Astrocyte of the spinal cord (primary cell): ENCODE results near the gene CADPS.

ENCODE experiments used
- DNase-seq: peaks from one replicate; pipeline ENCODE4 v3.0.0; 2011; ENCODE audit warnings: low read depth, low spot score
- H3K4me3 ChIP-seq: 2 replicates; pipeline ENCODE4 v1.5.1; 2011; ENCODE audit warnings: low read depth, mild to moderate bottlenecking, low read length, moderate library complexity
- in situ Hi-C: cut with HindIII; loops from 2 replicates; pipeline ENCODE4 v1.10.0; 2017; ENCODE audit warnings: low sequenced_read_pairs
- TF ChIP-seq, protein P1 (sequence below): IDR thresholded peaks from 2 replicates; pipeline ENCODE4 v1.5.1; 2012; ENCODE audit warnings: low read depth, mild to moderate bottlenecking, low read length, inconsistent platforms

Gene CADPS

DNA sequence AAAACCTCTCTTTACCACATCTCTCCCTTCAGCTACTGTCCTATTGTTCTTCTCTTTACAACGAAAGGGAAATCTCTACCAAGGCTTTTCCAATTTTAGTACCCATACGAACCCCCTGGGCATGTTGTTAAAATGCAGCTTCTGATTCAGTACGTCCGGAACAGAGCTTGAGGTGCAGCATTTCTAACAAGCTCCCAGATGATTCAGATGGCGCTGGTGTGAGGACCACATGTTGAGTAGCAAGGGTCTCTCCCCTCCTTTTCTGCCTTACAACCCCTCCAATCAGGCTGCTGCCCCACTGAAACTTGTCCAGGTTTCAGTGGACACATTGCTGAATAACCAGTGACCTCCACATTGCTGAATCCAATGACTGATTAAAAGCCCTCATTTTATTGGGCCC, 324.8 kb downstream of the CADPS start:
- DNase-seq, result no peak
- in situ Hi-C loops, result no loop called here
- TF ChIP-seq, protein P1, sequence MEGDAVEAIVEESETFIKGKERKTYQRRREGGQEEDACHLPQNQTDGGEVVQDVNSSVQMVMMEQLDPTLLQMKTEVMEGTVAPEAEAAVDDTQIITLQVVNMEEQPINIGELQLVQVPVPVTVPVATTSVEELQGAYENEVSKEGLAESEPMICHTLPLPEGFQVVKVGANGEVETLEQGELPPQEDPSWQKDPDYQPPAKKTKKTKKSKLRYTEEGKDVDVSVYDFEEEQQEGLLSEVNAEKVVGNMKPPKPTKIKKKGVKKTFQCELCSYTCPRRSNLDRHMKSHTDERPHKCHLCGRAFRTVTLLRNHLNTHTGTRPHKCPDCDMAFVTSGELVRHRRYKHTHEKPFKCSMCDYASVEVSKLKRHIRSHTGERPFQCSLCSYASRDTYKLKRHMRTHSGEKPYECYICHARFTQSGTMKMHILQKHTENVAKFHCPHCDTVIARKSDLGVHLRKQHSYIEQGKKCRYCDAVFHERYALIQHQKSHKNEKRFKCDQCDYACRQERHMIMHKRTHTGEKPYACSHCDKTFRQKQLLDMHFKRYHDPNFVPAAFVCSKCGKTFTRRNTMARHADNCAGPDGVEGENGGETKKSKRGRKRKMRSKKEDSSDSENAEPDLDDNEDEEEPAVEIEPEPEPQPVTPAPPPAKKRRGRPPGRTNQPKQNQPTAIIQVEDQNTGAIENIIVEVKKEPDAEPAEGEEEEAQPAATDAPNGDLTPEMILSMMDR, result no peak
- no peak overlapping the region for H3K4me3 ChIP-seq

DNA sequence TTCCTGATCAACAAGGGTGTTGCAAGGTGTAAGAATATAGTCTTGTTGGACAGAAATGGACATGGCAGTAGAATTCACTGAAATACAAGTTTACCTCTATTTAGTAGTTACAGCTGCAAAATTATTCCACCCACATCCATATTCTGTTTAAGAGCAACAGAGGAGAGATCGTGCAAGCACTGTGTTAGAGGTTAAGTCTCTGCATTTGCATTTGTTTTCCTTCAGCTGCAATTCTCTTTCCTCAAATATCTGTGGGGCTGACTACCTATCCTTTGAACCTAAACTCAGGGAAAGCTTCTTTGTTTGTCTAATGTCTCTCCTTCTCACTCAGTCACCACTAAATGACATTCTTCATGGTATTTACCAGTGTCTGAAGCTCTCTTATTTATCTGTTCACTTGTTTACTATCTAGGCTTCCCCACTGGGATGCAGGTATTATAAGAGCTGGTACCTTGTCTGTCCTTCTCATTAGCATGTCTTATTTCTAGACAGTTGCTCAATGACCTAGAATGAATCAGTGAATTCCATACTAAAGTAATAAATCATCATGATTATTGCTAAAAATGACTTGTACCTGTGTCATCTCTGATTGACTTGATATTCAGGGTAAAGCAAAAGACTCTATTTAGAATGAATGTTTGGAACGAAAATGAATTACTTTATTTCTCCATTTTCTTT, 326.5 kb downstream of the CADPS start:
- no peak for DNase-seq
- in situ Hi-C loops, result no loop called here
- TF ChIP-seq, protein P1, result no peak
- H3K4me3 ChIP-seq, result no peak overlapping the region

DNA sequence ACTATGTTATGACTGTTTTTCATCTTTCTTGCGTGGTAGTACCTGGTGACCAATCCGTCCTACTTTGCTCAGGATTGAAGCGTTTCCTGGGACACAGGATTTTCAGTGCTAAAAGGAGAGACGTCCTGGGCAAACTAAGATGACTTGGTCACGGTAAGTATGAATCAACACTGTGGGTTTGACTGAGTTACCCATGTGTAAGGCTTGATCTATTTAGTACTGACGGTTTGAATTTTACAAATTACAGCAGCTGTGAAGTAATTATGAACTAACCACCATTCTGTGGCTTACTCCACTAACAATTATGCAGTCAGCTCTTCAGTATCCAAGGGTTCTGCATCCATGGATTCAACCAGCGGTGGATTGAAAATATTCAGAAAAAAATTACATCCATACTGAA, 328.9 kb downstream of the CADPS start:
- TF ChIP-seq, protein P1, result no peak
- no peak for DNase-seq
- in situ Hi-C loops, result no loop called here
- H3K4me3 ChIP-seq, result no peak overlapping the region

DNA sequence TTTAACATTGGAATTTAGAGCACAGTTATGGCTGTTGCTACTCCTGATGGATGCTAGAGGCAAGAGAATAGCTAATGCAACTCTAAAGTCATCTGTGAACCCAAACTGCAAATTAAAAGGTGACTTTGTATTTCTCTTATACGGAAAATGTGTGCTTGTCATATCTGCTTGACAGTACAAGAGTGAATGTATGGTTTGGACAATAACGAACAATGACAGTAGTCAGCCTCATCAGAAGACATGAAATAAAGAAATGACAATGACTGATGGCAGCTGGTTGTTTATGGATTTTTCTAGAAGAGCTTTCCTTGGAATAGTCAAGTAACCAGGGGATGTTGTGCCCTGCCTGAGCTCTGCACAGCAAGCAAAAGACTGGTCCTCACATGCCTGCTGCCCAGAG, 333.0 kb downstream of the CADPS start:
- in situ Hi-C loops, result no loop called here
- TF ChIP-seq, protein P1, result no peak
- H3K4me3 ChIP-seq, result no peak overlapping the region
- no peak for DNase-seq

DNA sequence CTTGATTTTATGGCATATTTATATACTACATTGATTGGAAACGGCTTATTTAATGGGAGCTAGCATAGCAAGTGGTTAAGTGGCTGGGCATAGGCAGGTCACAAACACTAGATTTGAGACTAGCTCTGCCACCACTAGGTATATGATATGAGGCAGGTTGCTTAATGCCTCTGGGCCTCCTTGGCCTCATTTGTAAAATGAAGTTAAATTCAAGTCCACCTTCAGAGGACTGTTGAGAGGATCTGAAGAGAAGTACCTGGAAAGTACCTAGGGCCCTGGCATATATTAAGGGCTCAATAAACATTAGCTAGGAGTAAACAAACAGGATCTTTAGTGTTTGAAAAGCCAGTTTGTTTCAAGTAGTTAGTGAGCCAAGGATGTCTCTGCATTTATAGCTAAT, 335.5 kb downstream of the CADPS start:
- in situ Hi-C loops, result no loop called here
- DNase-seq, result no peak
- TF ChIP-seq, protein P1, result no peak
- no peak overlapping the region for H3K4me3 ChIP-seq

DNA sequence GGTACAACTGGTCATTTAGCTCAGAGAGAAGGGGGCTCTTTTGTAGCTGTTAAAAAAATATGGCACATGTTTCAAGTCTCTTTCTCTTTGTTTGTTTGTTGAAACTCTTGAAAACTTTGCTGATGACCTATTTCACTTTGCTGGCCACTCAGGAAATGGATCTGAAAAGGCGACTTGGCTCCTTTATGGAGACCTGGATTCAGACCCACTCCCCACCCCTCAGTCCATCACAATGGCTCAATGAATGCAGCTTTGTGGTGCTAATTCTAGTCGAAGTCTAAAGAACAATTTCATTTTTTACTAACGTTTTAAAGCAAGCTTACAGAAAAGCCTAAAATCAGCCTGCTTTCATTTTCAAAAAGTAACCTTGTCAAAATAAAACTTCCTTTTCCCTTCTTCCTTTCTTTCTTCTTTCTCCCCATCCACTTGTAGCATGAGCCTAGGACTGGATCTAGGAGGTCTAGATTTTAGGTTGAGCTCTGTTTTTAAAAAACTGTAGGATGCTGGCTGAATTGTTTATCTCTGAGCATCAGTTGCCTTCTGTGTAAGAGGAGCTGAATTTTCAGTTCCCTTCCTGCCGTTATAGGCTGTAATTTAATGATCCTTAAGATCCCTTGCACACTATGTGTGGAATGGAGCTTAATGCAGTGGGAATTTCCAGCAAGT, 336.4 kb downstream of the CADPS start:
- DNase-seq, result no peak
- no peak overlapping the region for H3K4me3 ChIP-seq
- in situ Hi-C loops, result no loop called here
- TF ChIP-seq, protein P1, result no peak
